Posterior vena cava (tissue), 2 donors: Measurements from ENCODE around the gene NKX6-2. TPM values are rescaled to one million over a fixed set of nuclear protein-coding genes. Genes with fewer than 3 reads are reported as not detected.

ENCODE experiments used
- DNase-seq: peaks from one replicate; pipeline ENCODE4 v3.0.0-alpha.2; 2020; ENCODE audit warnings: low spot score
- intact Hi-C, 2 donors: fragments of 100-400 bp; cut with DNase I; formaldehyde crosslinking; loops; one replicate each; pipeline versions ENCODE4 v1.14.1 to v1.14.2; 2022 to 2023
- total RNA-seq, 2 donors: library from RNA; stranded (reverse); fragmentation: NEBNext Ultra II Directional; extraction: Animal tissue kit (Norgen Biotek cat#: 25700); gene quantifications; one replicate each; pipeline ENCODE4 v1.2.1, GENCODE V29; 2021
- donor health status: DM: yes; HTN: yes; CAD: no.
- donor health status: DM: yes; HTN: yes; CAD: no.

NKX6-2 gene
- total RNA-seq, 2 donors from 2014 or later: not detected

GRCh38 chr10:132814469-132814856 is 28.5 kb upstream of the NKX6-2 start:
- DNase-seq: no peak
- intact Hi-C loops: no loop called here

- intact Hi-C loops: no loop called here
Observed at GRCh38 chr10:132813560-132814468, 27.9 kb upstream of the NKX6-2 start.

GRCh38 chr10:132813001-132813401 is 27.1 kb upstream of the NKX6-2 start:
- peak; percentile 59 for DNase-seq
- intact Hi-C loops: no loop called here

More at GRCh38 chr10:132813560-132814468, 27.9 kb upstream of the NKX6-2 start:
- peak; percentile 66 for DNase-seq

GRCh38 chr10:132812520-132812919 is 26.6 kb upstream of the NKX6-2 start:
- no peak for DNase-seq
- intact Hi-C loops: no loop called here

- DNase-seq: peak; percentile 73
- intact Hi-C loops: no loop called here
Observed at GRCh38 chr10:132811891-132812481, 26.0 kb upstream of the NKX6-2 start.

- intact Hi-C loops: no loop called here
- peak; percentile 78 for DNase-seq
Observed at GRCh38 chr10:132810807-132811700, 25.1 kb upstream of the NKX6-2 start.

- intact Hi-C loops: no loop called here
- peak; percentile 74 for DNase-seq
Observed at GRCh38 chr10:132810141-132810806, 24.3 kb upstream of the NKX6-2 start.

GRCh38 chr10:132809232-132810140 is 23.5 kb upstream of the NKX6-2 start:
- DNase-seq: peak; percentile 49

GRCh38 chr10:132808383-132809231 is 22.7 kb upstream of the NKX6-2 start:
- peak; percentile 77 for DNase-seq
- intact Hi-C loops: loop anchor here in 1 of 2 donors (5.0 kb wide), 1 partner anchor 546 kb away; no protein-coding TSS in a partner anchor

More at GRCh38 chr10:132809232-132810140, 23.5 kb upstream of the NKX6-2 start:
- intact Hi-C loops: loop anchor here in 1 of 2 donors (5.0 kb wide), 1 partner anchor 547 kb away; no protein-coding TSS in a partner anchor

GRCh38 chr10:132807621-132808049 is 21.7 kb upstream of the NKX6-2 start:
- DNase-seq: no peak
- intact Hi-C loops: loop anchor here in 1 of 2 donors (5.0 kb wide), 1 partner anchor 545 kb away; no protein-coding TSS in a partner anchor

GRCh38 chr10:132806561-132807003 is 20.6 kb upstream of the NKX6-2 start:
- intact Hi-C loops: loop anchor here in 1 of 2 donors (5.0 kb wide), 1 partner anchor 544 kb away; no protein-coding TSS in a partner anchor
- peak; percentile 78 for DNase-seq

- peak; percentile 11 for DNase-seq
Observed at GRCh38 chr10:132806110-132806509, 20.2 kb upstream of the NKX6-2 start.

GRCh38 chr10:132805599-132805998 is 19.7 kb upstream of the NKX6-2 start:
- intact Hi-C loops: loop anchor here in 1 of 2 donors (5.0 kb wide), 1 partner anchor 543 kb away; no protein-coding TSS in a partner anchor

More at GRCh38 chr10:132806110-132806509, 20.2 kb upstream of the NKX6-2 start:
- intact Hi-C loops: loop anchor here in 1 of 2 donors (5.0 kb wide), 1 partner anchor 544 kb away; no protein-coding TSS in a partner anchor

GRCh38 chr10:132804785-132805426 is 19.0 kb upstream of the NKX6-2 start:
- intact Hi-C loops: loop anchor here in 1 of 2 donors (5.0 kb wide), 2 partner anchors 217 to 543 kb away; no protein-coding TSS in a partner anchor
- DNase-seq: no peak

More at GRCh38 chr10:132805599-132805998, 19.7 kb upstream of the NKX6-2 start:
- peak; percentile 55 for DNase-seq

- DNase-seq: no peak
- intact Hi-C loops: loop anchor here in 1 of 2 donors (5.0 kb wide), 1 partner anchor 218 kb away; no protein-coding TSS in a partner anchor
Observed at GRCh38 chr10:132804287-132804686, 18.3 kb upstream of the NKX6-2 start.
